ENCODE data around the gene HEATR5B.

The HEATR5B gene

DNA sequence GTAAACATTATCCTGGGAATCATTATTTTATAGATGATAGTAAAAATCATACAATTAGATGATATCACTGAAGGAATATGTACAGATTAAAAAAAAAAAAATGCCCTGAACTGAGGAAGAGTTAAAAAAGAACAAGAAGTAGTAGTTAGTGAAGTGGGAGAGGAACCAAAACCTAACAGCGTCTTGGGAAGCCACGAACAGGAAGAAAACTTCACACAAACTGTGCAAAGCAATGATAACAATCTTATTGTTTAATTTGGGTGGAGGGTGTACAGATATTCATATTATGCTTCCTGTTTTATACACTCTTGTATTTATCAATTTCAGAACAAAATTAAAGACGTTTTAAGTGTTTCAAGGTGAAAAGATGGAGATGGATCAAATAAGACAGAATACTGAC lies 3.5 kb downstream of the HEATR5B start:
- TF ChIP-seq, protein P1, sequence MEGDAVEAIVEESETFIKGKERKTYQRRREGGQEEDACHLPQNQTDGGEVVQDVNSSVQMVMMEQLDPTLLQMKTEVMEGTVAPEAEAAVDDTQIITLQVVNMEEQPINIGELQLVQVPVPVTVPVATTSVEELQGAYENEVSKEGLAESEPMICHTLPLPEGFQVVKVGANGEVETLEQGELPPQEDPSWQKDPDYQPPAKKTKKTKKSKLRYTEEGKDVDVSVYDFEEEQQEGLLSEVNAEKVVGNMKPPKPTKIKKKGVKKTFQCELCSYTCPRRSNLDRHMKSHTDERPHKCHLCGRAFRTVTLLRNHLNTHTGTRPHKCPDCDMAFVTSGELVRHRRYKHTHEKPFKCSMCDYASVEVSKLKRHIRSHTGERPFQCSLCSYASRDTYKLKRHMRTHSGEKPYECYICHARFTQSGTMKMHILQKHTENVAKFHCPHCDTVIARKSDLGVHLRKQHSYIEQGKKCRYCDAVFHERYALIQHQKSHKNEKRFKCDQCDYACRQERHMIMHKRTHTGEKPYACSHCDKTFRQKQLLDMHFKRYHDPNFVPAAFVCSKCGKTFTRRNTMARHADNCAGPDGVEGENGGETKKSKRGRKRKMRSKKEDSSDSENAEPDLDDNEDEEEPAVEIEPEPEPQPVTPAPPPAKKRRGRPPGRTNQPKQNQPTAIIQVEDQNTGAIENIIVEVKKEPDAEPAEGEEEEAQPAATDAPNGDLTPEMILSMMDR (IDR thresholded peaks at IDR 0.05; ENCODE audit: low read depth, low read length, poor library complexity, severe bottlenecking), result no peak
- TF ChIP-seq EZH2phosphoT487 (IDR thresholded peaks at IDR 0.05; ENCODE audit: borderline replicate concordance, low read length), result no peak
- Histone ChIP-seq H3K4me1 (ENCODE audit: control insufficient read depth, low read length) (peaks cover 34% of the 10 kb centered on the region), H3K27ac (ENCODE audit: low read depth, low read length) (no peak overlapping the region), H3K9me2 (replicated peaks; ENCODE audit: control insufficient read depth, low read length) (no peaks in the 10 kb centered on the region), H3K79me2 (ENCODE audit: control insufficient read depth, low read length) (peaks cover 35% of the 10 kb centered on the region), H3K4me3 (ENCODE audit: low read length) (no peak overlapping the region), H3F3A (ENCODE audit: control insufficient read depth, insufficient read depth) (no peaks in the 10 kb centered on the region), H3K9me3 (ENCODE audit: control insufficient read depth, insufficient read depth, low read length) (no peaks in the 10 kb centered on the region), H3K27me3 (ENCODE audit: control insufficient read depth, low read length) (no peaks in the 10 kb centered on the region), H3K36me3 (ENCODE audit: control insufficient read depth, low read length) (peaks cover 44% of the 10 kb centered on the region), H4K20me1 (ENCODE audit: control insufficient read depth, insufficient read depth, low read depth, low read length) (no peaks in the 10 kb centered on the region), H3K4me2 (ENCODE audit: low read length) (peak overlapping the region; percentile 23; the same call in 1 of the 2 replicates)

DNA sequence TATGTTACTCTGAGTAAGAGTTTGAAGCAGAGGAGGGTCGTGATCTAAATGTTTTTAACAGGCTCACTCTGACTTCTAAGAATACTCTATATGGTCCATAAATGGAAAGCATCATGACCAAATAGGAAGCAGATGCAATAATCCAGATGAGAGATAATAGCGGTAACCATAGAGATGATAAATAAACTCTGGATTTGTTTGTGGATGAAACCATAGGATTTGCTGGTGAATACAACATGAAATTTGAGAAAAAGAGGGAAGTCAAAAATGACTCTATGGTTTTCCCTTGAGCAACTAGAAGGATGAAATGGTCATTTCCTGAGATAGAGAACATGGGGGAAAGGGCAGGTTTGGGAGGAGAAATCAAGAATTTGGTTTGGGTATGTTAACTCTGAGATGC lies 3.9 kb downstream of the HEATR5B start:
- no peak overlapping the region for H3K4me3 ChIP-seq (ENCODE audit: low read length)
- H3K27ac ChIP-seq (ENCODE audit: low read depth, low read length), result no peak overlapping the region
- peaks cover 31% of the 10 kb centered on the region for H3K79me2 ChIP-seq (ENCODE audit: control insufficient read depth, low read length)
- H3K36me3 ChIP-seq (ENCODE audit: control insufficient read depth, low read length), result peaks cover 44% of the 10 kb centered on the region
- no peaks in the 10 kb centered on the region for H3F3A ChIP-seq (ENCODE audit: control insufficient read depth, insufficient read depth)
- H3K4me2 ChIP-seq (ENCODE audit: low read length), result peak overlapping the region; percentile 23; the same call in 1 of the 2 replicates
- H3K27me3 ChIP-seq (ENCODE audit: control insufficient read depth, low read length), result no peaks in the 10 kb centered on the region
- no peaks in the 10 kb centered on the region for H3K9me3 ChIP-seq (ENCODE audit: control insufficient read depth, insufficient read depth, low read length)
- H4K20me1 ChIP-seq (ENCODE audit: control insufficient read depth, insufficient read depth, low read depth, low read length), result no peaks in the 10 kb centered on the region
- TF ChIP-seq, protein P1 (IDR thresholded peaks at IDR 0.05; ENCODE audit: low read depth, low read length, poor library complexity, severe bottlenecking), result no peak
- no peak for TF ChIP-seq EZH2phosphoT487 (IDR thresholded peaks at IDR 0.05; ENCODE audit: borderline replicate concordance, low read length)
- no peaks in the 10 kb centered on the region for H3K9me2 ChIP-seq (replicated peaks; ENCODE audit: control insufficient read depth, low read length)
- H3K4me1 ChIP-seq (ENCODE audit: control insufficient read depth, low read length), result peaks cover 30% of the 10 kb centered on the region

- Histone ChIP-seq H3K4me3 (ENCODE audit: low read length) (no peak overlapping the region), H3K27ac (ENCODE audit: low read depth, low read length) (no peak overlapping the region), H3K79me2 (ENCODE audit: control insufficient read depth, low read length) (no peaks in the 10 kb centered on the region), H3K9me2 (replicated peaks; ENCODE audit: control insufficient read depth, low read length) (no peaks in the 10 kb centered on the region), H3K4me1 (ENCODE audit: control insufficient read depth, low read length) (no peaks in the 10 kb centered on the region), H3K36me3 (ENCODE audit: control insufficient read depth, low read length) (peaks cover 48% of the 10 kb centered on the region), H3K4me2 (ENCODE audit: low read length) (no peak overlapping the region), H4K20me1 (ENCODE audit: control insufficient read depth, insufficient read depth, low read depth, low read length) (no peaks in the 10 kb centered on the region), H3F3A (ENCODE audit: control insufficient read depth, insufficient read depth) (peaks cover 3% of the 10 kb centered on the region; the same call in 1 of the 2 replicates), H3K9me3 (ENCODE audit: control insufficient read depth, insufficient read depth, low read length) (no peaks in the 10 kb centered on the region), H3K27me3 (ENCODE audit: control insufficient read depth, low read length) (no peaks in the 10 kb centered on the region)
- no peak for TF ChIP-seq EZH2phosphoT487 (IDR thresholded peaks at IDR 0.05; ENCODE audit: borderline replicate concordance, low read length)
- TF ChIP-seq, protein P1 (IDR thresholded peaks at IDR 0.05; ENCODE audit: low read depth, low read length, poor library complexity, severe bottlenecking), result no peak
Measured at GRCh38 chr2:37070931-37071330, 13.2 kb downstream of the HEATR5B start.
